IPS DF 19.7 (cell line): Measurements from ENCODE around the gene LAMC3.

Experiments used
- DNase-seq: peaks from one replicate; pipeline ENCODE4 v3.0.0-alpha.2; 2013; ENCODE audit warnings: low read depth, low spot score

LAMC3 gene

DNA sequence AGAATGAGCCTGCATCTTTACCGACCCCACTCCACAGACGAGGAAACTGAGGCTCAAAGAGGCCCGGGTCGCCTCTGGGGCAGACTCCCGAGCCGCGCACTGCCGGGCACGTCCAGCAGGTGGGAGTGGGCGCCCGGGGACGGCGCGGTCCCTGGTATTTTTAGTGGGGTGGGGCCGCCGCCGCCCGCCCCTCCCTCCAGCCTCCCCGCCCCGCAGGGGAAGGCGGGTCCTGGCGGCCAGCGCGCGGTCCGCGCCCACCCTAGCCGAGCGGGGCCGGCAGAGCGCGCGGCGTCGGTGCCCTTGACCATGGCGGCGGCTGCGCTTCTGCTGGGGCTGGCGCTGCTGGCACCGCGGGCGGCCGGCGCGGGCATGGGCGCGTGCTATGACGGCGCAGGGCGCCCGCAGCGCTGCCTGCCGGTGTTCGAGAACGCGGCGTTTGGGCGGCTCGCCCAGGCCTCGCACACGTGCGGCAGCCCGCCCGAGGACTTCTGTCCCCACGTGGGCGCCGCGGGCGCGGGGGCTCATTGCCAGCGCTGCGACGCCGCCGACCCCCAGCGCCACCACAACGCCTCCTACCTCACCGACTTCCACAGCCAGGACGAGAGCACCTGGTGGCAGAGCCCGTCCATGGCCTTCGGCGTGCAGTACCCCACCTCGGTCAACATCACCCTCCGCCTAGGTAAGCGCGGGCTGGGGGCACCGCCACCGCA lies at the start of gene LAMC3:
Gene LAMC3, plus strand, starts transcription at position 266 of the 710 bp plus-strand sequence. Its CDS starts 41 bp downstream, at position 307.
- no peak for DNase-seq

DNA sequence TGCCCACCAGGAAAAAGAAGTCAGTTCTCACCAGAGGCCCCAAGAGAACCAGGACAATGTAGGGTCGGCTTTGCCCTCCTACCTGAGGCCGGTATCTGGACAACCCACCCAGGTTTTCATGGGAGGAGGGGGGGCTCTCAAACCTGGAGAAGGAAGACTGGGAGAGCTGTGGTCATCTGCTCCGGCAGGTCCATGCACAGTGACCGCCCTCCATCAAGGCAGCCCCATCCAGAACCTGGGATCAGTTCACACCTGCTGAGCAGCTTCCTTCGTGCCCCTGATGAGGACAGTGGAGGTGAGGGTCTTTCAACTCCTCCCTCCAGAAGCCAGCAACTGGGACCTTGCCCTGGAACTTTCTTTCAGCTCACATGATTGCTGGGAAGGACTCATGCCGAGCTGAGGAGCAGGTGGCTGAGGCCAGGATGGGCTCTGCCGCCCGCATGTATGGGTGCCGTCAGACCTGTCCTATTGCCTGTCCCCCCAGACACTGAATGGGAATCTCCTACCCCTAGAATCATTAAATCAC lies 49.1 kb upstream of the LAMC3 start:
- no peak for DNase-seq

DNA sequence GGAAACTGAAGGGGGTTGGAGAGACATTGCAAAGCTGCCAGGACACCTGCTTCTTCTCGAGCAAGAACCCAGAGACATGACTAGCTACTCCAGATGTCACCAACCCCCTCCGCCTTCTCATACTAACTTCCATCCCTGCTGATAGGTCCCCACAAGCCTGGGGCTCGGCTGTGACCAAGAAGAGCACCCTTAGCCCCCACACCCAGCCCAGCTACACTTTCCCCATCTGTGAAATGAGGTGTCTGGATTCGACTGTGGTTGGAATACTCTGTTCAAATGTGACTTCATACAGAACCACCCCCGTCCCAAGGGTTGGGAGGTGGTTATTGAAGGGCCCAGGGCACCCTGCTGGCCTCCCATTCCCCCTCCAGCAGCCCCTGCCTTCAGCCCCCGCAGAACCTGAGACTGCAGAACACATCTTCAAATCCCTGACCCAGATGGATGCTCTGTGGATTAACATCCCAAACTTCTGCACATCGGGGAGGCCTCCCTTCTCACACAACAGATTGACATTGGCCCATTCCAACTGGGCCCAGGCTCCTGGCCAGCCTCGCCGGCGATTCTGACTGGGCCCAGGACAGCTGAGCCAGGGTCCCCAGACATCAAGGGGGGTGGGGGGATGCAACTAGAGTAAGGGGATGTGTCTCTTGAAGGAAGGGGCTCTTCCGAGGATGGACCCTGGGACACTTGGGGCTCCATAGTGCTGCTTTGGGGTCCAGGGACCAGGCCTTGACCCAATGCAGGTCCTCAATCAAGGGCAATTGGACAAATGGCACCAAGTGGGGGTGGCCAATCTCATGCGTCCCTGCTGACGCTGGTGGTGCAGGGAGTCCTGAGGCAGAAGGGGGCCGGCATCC lies 48.2 kb upstream of the LAMC3 start:
- DNase-seq: no peak

DNA sequence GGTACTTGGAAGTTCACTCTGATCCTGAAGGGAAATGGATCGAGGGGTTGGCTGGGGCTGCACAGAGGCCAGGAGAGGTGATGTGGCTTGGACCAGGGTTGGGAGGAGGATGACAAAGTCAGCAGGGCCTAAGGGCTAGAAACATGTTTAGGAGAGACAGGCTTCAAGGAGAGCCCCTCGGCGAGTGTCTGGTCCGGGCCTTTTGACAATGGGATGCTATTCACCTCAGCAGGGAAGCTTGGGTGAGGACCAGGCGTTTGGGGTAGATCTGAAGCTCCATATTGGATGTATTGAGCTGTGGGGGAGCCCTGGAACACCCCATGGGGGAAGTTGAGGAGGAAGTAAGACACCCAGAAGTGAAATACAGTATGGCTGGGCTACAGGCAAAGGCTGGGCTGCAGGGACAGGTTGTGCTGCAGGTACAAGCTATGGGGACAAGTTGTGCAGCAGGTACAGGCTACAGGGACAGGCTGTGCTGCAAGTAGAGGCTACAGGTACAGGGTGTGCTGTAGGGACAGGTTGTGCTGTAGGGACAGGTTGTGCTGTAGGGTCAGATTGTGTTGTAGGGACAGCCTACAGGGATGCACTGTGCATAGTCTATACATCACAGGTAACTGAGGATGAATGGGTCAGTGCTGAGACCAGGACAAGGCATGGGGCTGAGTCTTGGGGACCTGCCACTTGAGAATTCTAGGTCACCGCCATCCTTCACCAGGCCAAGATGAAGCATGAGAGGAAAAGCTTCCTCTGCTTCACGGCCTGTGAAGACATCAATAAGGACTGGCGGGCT lies 47.3 kb upstream of the LAMC3 start:
- DNase-seq: no peak

DNA sequence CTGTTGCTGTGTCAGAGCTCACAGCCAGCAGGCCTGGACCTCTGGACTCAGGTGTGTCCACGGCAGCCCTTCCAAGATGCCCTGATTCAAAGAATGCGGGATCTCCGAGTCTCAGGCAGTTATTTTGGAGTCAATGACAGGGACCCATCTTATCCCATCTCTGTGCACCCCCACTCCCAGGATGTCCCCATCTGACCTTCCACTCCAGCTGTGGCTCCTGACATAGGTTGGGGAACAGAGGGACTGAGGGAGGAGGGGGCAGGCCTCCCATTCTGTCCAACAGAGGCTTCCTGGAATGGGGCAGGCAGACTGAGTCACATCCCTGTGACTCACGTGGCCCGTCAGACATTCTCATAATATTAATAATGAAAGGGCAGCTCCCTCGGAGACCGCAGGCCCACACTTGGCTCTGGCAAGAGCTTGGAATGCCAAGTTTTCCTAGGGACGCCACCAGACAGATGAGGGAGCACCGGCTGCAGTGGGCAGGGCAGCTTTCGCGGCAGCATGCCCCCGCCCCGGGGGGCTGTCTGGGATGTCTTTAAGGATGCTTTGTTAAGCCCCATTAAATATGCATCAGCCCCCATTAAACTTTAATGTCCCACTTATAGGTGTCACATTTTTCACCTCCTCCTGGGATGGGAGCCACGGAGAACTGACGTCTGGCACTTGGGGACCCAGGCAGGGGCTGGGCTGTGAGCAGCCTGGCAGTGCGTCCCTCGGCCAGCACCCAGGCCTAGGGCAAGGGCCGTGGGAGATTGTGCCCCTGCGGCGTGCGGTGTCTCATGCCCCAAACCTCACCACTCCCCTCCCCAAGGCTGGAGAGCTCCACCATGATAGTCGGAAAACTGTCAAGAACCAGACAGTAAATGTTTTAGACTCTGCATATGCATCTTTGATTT lies 46.3 kb upstream of the LAMC3 start:
- no peak for DNase-seq

DNA sequence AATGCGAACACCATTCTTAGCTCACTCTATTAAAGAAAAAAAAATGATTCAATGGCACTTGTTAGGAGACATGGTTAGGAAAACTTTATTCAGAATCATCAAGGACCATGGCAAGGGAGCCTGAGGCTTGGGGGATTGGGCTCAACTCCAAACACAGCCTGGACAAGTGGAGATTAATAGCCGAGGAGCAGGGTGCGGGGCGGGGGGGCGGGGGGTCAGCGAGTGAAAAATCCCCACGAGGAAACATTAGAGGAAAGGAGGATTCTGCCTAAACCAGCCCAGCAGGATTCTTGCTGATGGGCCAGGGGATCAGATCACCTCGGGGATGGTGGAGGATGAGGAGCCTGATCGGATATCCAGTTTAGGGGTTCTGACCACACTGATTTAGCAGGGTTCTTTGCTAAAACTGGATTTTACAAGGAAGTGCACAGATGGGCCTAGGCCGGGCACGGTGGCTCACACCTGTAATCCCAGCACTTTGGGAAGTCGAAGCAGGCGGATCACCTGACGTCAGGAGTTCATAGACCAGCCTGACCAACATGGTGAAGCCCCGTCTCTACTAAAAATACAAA lies 45.6 kb upstream of the LAMC3 start:
- DNase-seq: no peak

DNA sequence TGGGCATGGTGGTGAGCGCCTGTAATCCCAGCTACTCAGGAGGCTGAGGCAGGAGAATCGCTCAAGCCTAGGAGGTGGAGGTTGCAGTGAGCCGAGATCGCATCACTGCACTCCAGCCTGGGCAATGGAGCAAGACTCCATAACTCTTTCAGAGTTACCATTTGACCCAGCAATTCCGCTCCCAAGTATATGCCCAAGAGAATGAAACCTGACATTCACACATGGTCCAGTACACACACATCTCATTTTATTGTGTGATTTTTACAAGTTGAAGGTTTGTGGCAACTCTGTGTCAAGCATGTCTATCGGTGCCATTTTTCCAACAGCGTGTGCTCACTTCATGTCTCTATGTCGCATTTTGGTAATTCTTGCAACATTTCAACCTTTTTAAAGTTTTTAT lies 45.1 kb upstream of the LAMC3 start:
- DNase-seq: no peak

DNA sequence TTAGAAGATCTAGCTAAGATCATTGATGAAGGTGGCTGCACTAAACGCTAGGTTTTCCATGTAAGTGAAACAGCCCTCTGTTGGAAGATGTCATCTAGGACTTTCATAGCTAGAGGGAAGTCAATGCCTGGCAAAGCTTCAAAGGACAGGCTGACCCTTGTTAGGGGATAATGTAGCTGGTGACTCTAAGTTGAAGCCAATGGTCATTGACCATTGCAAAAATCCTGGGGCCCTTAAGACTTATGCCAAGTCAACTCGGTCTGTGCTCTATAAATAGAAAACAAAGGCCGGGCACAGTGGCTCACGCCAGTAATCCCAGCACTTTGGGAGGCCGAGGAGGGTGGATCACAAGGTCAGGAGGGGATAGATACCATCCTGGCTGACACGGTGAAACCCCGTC lies 43.3 kb upstream of the LAMC3 start:
- DNase-seq: no peak

DNA sequence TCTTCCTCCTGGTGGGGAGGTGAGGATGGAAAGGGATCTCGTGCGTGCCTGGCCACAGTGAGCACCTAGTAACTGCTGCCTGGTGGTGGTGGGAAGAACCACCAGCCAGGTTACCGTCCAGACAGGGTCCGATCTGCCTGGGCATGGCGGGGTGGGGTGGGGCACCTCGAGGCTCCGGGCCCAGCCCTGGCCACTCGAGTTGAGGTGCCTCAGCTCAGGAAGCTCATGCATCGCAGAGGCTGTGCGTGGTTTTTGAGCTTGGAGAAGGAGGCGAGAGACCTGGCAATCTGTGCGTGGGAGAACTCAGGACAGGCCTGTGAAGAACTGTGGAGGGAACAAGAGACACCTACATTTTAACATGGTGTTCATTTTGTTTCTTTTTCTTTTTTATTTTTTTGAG lies 38.9 kb upstream of the LAMC3 start:
- DNase-seq: no peak

DNA sequence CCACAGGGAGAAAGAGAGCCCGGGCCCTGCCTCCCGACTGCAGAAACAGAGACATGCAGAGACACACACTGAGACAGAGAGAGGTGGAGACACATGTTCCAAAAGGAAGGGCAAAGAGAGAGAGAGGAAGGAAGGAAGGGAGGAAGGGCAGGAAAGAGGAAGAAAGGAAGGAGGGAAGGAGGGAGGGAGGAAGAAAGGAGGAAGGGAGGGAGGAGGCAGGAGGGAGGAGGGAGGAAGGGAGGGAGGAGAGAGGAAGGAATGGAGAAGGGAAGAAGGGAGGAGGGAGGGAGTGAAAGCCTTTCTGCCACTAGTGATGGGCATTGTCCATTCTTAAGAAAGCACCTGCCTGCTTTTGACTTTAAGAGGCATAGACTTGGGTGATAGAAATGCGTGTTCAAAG lies 38.1 kb upstream of the LAMC3 start:
- no peak for DNase-seq

DNA sequence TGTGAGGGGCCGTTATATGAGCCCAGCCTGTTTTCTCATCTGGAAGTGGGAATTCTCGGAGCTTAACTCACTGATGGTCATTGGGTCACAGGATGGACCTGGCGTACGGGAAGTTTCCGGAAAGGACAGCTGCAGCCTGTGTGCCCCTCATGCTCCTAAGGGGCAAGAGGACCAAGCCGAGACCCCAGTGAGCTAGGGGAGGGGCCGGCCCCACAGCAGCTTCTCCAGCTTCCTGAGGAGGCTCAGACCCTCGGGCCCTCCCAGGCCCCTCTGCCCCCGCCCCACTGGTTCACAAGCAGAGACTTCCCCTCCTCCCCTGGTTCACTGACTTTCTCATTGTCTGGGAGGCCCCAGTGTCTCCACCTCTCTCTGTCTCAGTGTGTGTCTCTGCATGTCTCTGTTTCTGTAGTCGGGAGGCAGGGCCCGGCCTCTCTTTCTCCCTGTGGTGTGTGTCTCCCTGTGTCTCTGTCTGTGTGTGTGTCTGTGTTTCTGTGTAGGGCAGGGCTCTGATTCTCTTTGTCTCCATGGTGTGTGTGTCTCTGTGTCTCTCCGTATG lies 37.6 kb upstream of the LAMC3 start:
- DNase-seq: no peak

DNA sequence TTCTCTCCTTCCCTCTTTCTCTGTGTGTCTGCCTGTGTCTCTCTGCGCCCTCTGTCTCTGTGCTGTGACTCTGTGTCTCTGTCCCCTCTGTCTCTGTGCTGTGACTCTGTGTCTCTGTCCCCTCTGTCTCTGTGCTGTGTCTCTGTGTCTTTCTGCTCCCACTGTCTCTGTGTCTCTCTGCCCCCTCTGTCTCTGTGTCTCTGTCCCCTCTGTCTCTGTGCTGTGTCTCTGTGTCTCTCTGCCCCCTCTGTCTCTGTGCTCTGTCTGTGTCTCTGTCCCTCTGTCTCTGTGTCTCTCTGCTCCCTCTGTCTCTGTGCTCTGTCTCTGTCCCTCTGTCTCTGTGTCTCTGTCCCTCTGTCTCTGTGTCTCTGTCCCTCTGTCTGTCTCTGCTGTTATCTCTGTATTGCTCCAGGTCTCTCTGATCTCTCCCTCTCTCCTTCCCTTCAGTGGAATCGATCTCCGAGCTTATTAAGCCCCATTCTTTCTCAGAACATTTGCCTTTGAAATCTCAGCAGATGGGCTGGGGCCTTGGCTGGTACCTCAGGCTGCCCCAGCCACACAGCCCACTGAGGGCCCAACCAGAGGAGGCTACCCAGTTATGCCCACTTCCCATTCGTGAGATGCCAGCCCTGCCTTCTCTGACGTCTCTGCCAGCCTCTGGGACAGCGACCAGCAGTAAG lies 36.6 kb upstream of the LAMC3 start:
- DNase-seq: no peak

DNA sequence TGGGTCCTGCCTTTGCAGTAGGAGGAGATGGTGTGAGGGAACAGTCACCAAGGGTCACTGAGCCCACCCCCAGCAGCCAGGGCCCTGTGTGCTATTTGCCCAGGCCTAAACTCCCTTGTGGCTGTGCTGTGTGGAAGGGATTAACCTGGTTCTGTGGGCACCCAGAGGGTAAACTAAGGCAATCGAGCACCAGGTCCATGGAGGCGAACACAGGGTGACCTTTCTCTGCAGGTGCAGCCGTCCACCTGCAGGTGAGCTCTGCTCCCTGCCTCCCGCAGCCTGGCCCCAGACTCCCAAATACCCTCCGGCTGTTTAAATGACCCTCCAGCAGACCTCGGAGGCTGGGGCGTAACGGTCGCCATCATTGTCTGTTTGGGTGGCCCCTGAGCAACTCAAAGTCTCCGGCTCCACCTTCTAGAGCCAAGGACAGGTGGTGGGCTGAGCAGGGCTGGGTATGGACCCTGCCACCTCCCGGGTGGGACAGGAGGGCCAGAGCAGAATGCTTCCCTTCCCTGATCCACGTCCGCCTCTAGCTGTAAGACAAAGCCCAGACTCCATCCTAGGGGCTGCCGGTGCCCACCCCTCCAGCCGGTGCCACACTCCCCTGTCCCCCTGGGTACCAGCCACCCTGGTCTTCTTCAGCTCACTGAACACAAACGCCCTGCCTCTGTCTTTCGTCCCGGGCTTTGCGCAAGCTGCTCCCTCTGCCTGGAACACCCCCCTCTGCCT lies 35.9 kb upstream of the LAMC3 start:
- no peak for DNase-seq

DNA sequence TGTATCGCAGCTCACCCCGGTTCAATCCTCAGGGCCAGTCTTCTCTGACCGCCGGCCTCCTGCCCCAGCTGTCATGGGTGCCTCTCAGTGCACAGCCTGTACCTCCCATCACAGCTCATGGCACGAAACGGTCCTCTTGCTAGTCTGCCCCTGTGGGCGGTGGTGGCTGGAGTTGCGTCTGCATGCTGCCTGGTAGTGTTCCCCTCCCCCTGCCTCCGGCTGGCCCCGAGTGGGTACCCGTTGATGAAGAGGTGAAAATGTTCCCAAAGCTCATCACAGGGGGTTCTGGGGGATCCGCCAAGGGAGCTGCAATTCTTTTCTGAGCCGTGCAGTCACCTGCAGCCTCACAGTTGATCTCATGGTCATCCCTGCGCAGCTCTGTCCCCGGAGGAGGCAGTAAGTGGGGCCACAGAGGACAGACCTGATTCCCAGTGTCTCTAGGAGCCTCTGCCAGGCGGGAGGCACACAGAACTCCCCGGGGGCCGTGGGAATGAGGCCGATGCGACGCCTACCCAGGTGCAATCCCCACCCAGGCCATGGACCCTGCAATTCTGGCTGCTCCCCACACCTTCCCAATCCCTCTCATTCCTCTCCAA lies 35.2 kb upstream of the LAMC3 start:
- no peak for DNase-seq

DNA sequence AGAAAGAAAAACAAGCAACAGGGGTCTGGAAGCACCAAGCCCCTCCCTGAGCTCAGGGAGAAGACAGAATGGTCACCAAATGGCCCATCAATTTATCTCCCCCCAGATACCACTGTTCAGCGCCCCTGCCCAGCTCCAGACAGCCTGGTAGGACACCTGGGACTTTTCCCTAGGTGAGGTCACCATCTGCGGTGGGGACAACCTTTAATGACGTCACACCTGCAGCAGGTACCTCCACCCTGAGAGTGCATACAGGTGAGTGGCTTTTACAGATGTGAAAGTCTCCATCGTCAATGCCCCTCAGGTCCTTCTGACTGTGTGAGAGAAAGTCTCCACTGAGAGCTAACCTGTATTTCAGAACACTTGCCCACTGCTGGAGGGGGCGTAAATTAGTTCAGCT lies 34.3 kb upstream of the LAMC3 start:
- DNase-seq: no peak

DNA sequence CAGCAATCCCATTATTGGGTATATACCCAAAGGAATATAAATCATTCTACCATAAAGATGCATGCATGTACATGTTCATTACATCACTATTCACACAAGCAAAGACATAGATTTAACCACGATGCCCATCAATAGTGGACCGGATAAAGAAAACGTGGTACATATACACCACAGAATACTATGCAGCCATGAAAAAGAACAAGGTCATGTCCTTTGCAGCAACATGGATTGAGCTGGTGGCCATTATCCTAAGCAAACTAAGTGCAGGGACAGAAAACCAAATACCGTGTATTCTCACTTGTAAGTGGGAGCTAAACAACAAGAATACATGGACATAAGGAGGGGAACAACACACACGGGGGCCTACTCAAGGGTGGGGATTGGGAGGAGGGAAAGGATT lies 33.8 kb upstream of the LAMC3 start:
- DNase-seq: no peak

DNA sequence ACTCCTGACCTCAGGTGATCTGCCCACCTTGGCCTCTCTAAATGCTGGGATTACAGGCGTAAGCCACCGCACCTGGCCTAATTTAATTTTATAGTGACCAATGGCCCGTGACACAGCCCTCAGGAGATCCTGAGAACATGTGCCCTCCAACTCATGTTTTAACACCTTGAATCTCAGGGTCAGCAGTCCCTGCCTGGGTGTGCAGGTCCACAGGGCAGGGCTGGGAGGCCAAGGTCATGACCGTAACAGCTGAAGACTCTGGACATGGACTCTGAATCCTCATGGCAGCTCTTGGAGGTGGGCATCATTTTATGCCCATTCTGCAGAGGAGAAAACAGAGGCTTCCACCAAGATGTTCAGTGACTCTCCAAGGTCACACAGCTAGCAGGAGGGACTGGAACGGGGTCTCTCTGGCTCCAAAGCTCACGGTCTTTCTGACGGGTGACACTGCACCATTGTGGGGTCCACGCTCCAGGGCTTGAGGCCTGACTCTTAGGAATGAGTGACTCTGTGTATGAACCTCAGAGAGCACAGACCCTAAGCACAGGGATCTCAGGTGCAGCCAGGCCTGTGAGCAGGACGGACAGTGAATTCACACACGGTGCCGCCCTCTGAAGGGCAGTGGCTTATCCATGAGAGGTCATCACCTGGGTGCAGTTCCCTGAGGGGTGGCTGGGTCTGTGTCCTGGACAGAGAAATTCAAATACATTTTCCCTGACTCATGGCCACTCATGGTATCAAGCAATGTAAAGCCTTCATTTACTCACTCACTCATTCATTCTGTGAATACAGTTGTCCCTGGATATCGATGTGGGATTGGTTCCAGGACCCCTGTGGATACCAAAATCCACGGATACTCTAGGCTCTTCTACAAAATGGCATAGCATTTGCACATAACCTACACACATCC lies 32.8 kb upstream of the LAMC3 start:
- DNase-seq: no peak

DNA sequence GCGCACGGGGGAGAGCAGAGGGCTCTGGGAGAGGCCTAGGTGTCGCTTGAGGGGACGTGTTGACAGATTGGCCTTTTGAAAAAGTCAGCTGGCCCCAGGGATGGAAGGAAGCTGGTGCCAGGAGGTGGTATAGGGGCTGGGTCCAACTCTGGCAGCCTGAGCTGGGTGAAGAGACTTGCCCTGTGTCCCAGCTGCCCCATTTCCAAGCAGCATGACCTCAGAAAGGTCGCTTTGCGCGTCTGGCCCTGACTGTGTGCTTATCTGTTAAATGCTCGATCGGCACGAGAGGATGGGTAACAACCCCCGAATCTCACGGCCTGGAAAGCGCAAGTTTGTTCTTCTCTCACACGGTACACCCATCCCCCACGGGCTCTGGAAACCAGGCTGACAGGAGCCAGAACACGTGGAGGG lies 31.2 kb upstream of the LAMC3 start:
- no peak for DNase-seq
